Measurements from ENCODE around the gene UROS. TPM values are rescaled to one million over a fixed set of nuclear protein-coding genes. Genes with fewer than 3 reads are reported as not detected.

UROS gene
- total RNA-seq, 2 donors from 2014 or later: 28.2 to 31.4 TPM

DNA sequence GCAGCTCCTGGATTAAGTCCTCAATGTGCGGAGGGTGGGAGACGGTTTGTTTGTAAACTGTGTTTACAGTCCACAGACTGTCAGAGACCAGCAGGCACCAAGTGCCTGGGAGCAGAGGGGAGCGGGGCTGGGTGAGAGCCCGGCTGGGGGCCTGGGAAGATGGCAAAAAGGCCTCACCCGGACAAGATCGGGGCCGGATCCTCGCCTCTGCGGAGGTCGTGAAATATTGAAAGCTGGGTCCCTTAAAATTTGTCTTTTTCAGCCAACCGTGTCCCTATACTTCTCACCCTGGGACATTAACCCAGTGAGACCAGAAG lies 50.2 kb downstream of the UROS start:
- intact Hi-C loops (cut with DNase I): no loop called here
- no peak for DNase-seq (ENCODE audit: low spot score)

GRCh38 chr10:125772112-125772863 lies 50.8 kb downstream of the UROS start:
- intact Hi-C loops (cut with DNase I): no loop called here
- DNase-seq (ENCODE audit: low spot score): no peak

DNA sequence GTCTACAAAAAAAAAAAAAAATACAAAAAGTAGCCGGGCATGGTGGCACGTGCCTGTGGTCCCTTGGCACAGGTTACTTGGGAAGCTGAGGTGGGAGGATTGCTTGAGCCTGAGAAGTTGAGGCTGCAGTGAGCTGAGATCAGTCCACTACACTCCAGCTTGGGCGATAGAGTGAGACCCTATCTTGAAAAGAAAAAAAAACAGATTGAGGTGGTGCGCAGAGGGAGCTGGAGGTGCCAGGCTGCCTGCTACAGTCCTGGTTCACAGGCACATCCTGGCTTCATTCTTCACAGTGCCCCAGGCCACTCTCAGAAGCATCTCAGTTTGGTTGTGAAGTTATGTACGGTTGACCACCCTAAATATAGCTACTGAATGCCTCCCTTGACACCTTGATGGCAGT lies 52.2 kb downstream of the UROS start:
- intact Hi-C loops (cut with DNase I): no loop called here

DNA sequence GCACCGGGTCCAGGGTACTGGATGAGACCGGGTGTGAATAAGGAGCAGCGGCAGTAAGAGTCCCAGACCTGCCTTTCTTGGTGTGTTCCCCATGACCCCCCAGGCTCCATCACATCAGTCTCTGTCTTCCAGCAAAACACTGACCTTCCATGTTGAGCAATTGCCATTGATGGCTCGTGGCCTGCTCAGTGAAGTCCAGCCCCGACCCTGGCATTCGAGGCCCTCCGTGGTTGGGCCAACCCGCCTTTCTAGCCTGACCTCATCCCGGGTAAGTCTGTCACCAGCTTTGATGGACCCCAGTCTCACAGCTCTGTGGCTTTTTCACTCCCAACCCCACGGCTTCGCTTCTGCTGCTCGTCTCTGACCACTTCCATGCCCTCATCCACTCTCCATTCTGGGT lies 53.9 kb downstream of the UROS start:
- intact Hi-C loops (cut with DNase I): no loop called here
- no peak for DNase-seq (ENCODE audit: low spot score)

More for the DNA sequence above, 52.2 kb downstream of the UROS start:
- DNase-seq (ENCODE audit: low spot score): no peak

GRCh38 chr10:125768219-125768855 lies 54.7 kb downstream of the UROS start:
- intact Hi-C loops (cut with DNase I): no loop called here
- DNase-seq (ENCODE audit: low spot score): no peak

DNA sequence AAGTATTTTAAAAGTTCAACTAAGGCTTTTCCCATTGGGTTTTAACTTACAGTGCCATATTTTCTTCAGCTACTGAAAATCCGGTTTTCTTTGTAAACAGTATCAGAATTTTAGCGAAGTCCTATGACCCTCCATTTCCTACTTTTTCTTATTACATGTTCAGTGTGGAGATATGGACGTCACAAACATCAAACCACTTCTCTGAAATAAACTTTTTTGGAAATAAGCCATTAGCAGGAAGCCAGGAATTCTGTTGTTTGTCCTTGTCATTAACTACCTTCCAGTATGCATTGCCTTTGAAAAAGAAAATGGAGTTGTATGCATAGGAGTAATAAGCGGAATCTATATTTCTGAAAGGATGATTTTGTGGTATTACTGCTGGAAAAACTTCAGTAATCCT lies 56.5 kb downstream of the UROS start:
- no peak for DNase-seq (ENCODE audit: low spot score)
- intact Hi-C loops (cut with DNase I): no loop called here

DNA sequence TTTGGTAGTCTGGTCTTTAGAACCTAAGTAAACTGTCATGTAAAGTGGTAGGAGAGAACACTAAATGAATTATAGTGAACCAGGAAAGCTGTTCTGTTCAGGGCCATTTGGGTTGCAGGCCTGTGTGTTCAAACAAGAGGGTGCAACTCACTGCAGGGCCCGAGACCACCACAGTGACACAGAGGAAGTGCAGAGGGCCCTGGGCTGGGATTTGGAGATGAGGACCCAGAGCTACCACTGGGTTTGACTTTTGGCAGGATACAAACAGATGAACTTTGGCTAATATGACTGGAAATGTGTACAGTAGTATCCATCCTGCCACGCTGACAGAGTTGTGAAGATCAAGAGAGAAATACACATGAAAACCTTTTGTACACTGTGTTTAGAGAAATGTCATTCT lies 57.2 kb downstream of the UROS start:
- DNase-seq (ENCODE audit: low spot score): no peak
- intact Hi-C loops (cut with DNase I): no loop called here

DNA sequence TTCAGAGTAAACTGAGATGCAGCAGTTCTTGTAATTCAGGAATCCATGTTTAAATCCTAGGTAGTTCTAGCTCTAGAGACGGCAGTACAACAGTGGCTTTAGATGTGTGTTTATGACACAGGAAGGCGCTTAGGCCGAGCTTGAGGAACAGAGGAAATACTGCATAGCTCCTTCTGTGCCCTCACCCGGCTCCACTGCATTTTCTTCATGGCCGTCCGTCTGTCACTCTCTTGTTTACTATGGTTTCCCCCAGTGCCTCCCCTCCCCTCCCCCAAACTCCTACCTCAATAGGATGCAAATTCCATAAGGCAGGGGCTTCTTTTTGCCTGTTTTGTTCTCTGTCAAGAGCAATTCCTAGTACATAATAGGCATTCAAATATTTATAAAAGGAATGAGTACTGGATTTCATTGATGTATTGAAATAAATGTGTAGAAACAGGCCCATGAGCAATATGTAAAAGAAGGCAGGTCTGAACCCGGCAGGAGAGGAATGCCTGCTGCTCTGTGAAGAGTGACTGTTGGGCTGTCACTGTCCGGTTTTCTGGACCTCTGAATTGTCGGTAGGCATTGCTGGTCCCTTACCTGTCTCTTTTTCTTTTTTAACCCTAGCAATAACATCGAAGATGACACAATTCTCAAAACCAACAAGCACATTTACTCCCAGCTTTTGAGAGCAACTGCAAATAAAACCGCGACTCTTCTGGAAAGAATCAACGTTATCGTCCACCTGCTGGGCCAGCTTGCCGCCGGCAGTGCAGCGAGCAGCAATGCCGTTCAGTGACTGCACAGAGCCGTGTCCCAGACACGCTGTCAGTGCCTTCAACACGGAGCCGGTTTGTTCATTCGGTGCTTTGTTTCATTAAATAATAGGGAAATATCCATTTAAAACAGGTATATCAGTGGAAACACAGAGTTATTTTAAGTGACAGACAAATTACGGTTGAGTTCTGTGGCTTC lies 60.1 kb downstream of the UROS start:
- DNase-seq (ENCODE audit: low spot score): no peak

GRCh38 chr10:125761961-125762360 lies 61.1 kb downstream of the UROS start:
- intact Hi-C loops (cut with DNase I): no loop called here
- DNase-seq (ENCODE audit: low spot score): no peak

More for the DNA sequence above, 60.1 kb downstream of the UROS start:
- intact Hi-C loops (cut with DNase I): no loop called here

GRCh38 chr10:125757742-125758141 lies 65.3 kb downstream of the UROS start:
- DNase-seq (ENCODE audit: low spot score): no peak
- intact Hi-C loops (cut with DNase I): no loop called here

DNA sequence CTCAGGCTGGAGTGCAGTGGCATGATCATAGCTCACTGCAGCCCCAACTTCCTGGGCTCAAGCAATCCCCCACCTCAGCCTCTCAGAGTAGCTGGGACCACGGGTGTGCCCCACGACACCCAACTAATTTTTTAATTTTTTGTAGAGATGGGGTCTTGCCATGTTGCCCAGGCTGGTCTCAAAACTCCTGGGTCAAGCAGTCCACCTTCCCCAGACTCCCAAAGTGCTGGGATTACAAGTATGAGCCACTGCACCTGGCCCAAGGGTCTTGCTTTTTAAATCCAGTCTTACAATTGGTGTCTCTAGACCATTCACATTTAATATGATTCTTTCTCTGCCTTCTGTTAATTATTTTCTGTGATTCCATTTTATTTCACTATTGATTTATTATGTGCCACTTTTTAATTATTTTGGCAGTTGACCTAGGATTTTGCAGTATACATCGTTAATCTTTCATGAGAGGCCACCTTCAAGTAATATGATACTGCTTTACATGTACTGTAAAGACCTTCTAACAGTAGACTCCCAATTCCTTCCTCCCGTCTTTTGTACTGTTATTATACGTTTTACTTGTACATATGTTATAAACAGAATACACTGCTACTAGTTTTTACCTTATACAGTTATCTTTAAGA lies 66.1 kb downstream of the UROS start:
- no peak for DNase-seq (ENCODE audit: low spot score)
- intact Hi-C loops (cut with DNase I): no loop called here

GRCh38 chr10:125756196-125756595 lies 66.9 kb downstream of the UROS start:
- intact Hi-C loops (cut with DNase I): no loop called here

DNA sequence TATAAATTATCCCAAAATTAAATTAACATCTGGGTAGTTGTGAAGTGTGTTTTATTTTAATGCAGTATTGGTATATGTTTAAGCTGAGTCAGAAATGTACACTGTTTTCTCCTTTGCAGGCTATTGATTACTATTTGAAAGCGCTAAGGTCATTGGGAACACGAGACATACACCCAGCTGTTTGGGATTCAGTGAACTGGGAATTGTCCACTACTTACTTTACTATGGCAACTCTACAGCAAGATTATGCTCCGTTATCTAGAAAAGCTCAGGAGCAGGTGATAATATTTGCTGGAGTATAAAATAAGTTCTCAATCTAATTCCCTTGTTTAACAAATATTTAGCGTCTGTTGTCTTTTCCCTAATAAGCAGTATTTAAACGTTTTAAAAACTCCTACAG lies 75.6 kb downstream of the UROS start:
- DNase-seq (ENCODE audit: low spot score): no peak
- intact Hi-C loops (cut with DNase I): no loop called here

More at GRCh38 chr10:125756196-125756595, 66.9 kb downstream of the UROS start:
- DNase-seq (ENCODE audit: low spot score): no peak

DNA sequence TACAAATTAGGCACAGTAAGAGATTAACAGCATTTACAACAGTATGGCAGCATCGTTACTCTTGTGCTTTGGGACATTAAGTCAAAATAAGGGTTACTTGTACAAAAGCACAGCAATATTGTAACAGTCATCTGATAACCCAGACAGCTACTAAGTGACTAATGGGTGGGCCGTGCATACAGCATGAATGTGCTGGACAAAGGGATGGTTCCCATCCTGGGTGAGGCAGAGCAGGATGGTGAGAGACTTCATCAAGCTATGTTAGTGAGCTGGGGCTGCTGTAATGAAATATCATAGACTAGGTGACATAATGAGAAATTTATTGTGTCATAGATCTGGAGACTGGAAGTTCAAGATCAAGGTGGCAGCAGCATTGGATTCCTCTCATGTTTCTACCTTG lies 78.1 kb downstream of the UROS start:
- intact Hi-C loops (cut with DNase I): no loop called here
- DNase-seq (ENCODE audit: low spot score): no peak

GRCh38 chr10:125742465-125742864 lies 80.6 kb downstream of the UROS start:
- intact Hi-C loops (cut with DNase I): no loop called here
- no peak for DNase-seq (ENCODE audit: low spot score)

DNA sequence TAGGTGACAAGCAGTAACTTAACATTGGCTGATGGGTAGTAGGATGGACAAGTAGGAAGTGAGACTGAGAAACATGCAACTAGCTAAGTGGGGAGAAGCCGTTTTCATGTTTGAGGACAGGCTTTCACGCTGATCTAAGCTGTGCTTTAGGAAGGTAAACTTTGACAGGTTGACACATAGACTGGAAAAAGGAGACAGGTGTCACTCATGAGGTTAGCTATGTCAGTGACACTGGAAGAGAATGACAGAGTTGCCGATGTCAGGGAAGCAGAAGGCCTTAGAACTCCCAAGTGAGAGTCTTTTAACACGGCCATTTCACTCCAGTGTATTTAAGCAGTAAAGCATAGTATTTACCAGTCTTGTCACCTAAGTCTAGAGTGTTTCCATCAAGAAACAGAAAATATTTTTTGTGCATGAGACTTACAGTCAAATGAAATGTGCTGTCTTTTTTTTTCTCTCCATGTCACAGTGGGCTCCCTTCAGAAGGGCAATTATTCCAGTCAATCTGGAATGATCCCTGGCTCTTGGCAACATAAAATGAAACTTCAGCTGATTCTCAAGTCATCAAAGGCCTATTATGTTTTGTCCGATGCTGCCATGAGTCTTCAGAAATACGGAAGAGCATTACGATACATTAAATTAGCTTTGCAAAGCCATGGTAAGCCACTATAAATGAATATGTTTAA lies 82.9 kb downstream of the UROS start:
- intact Hi-C loops (cut with DNase I): loop anchor here in 1 of 2 donors (10.0 kb wide), 1 partner anchor 85 kb away; the partner anchor contains the start of genes BCCIP and UROS
- DNase-seq (ENCODE audit: low spot score): no peak

Measured in posterior vena cava (tissue), 2 donors.